Measurements from ENCODE around the gene TARS3. TPM values are rescaled to one million over a fixed set of nuclear protein-coding genes. Genes with fewer than 3 reads are reported as not detected.

Gene TARS3
- total RNA-seq, 1 donor = 16.3 TPM

Other genes with a start within 250 kb of the TARS3 start
- gene PCSK6, start 234.8 kb downstream of the TARS3 start, total RNA-seq = 6.6 TPM
- 82.8 TPM for gene TM2D3, start 72.1 kb downstream of the TARS3 start, total RNA-seq
- gene OR4F6, start 79.0 kb upstream of the TARS3 start, total RNA-seq = not detected
- gene OR4F15, start 87.7 kb upstream of the TARS3 start, total RNA-seq = not detected

All from mononuclear cell (primary cell).